ENCODE data around the gene GCDH.
"Not testable (repeated sequence)": the region's sequence is repeated elsewhere in the genome, so short reads cannot be mapped to it uniquely, and the experiment has no call there.

The GCDH gene

DNA sequence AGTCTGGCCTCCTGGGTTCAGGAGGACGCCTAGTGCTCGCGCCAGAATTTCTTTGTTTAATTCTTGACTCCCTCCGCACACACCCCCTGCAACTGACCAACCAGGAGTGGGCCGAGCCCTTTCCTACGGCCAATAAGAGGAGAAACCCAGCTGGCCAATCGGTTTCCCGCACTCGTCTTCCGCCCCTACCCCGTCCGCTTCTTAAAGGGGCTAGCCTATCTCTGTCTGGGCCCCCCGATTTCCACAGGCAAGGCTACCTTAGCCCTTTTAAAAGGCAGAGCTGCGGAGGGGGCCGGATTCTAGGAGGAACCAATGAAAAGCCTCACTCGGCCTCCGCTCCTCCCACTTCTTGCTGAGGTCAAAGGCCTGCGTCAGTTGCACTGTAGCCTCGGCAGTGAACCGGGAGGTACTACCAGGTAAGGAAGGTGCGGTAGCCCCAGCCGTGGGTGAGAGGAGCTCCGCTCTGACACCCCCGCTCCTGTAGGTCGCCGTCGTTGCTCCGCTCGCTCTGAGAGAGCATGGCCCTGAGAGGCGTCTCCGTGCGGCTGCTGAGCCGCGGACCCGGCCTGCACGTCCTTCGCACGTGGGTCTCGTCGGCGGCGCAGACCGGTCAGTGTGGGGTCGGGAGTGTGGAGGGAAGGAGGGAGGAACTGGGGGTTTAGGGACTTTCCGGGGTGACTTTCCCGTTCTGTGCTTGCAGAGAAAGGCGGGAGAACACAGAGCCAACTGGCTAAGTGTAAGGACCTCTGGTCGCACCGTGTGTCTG, at the start of gene GCDH:
TSS of gene GCDH (plus strand) at position 374 of the 766 bp plus-strand sequence. CDS start at position 519, 145 bp downstream.
- DNase-seq, result peak; percentile 99

DNA sequence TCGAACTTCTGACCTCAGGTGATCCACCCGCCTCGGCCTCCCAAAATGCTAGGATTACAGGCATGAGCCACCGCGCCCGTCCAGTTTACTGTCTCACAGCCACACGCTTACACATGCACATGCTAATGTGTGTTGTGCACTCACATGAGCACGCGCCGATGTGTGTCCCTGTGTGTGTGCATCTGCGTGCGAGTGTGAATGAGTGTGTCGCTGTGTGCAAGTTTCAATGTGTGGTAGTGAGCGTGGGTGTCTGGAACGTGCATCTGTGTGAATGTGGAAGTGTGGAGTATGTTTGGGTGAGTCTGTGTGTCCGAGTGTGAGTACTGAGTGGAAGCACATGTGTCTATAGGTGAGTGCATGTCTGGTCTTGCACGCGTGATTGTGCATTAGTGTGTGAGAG, 48.4 kb upstream of the GCDH start:
- peak; percentile 1 for DNase-seq

DNA sequence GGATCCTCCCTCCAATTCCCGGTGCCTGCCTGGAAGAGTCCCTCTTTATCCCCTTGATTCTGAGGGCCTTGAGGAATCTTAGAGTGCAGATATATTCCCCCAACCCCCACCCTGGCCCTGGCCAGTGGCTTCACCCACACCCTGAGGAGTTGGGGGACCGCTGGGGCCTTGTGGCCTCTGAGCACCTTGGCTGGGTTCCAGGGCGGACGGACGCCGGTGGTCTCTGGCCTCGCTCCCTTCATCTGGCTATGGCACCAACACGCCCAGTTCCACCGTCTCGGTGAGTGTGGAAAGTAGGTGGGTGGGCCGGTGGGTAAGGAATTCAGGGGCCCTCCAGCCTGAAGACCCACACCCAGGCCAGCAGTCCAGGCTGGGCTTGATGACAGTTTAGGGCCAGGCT, 47.6 kb upstream of the GCDH start:
- DNase-seq, result peak; percentile 0

DNA sequence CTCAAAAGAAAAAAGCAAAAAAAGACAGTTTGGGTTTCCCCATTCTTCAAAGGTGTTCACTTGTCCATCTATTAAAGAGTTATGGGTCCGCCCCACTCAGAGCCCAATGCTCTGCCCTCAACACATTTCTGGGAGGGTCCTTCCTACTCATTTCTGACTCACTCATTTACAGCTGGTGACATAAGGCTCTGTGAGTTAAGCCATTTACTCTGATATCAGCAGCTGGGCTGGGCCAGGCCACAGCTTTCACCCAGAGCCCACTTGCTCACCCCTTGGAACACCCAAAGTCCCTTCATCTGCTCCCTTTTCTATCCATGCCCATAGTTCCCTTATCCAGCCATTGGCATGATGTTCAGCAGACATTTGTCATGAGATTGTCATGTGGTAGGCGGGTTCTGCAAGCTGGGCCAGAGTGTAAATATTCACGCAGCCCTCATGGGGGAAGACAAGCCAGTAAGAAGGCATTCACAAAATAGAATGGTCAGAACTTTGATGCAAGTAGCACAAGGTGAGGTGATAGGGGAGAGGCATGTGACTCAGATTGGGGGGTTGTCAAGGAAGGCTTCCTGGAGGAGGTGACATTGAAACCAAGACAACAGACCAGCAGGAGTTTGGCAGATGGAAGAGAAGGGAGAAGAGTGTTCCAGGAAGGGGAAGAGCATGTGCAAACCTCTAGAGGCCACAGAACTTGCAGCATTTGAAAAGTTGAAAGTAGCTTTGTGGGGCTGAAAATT, 46.8 kb upstream of the GCDH start:
- DNase-seq, result peak; percentile 1

DNA sequence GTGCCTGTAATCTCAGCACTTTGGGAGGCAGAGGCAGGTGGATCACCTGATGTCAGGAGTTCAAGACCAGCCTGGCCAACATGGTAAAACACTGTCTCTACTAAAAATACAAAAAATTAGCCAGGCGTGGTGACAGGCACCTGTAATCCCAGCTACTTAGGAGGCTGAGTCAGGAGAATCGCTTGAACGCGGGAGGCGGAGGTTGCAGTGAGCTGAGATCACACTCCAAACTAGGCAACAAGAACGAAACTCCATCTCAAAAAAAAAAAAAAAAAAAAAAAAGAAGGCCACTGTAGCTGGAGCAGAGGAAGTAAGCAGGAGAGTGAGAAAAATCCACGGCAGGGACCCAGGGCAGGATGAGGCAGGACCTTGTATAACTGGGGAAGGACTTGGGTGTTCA, 44.3 kb upstream of the GCDH start:
- not testable (repeated sequence) for DNase-seq

DNA sequence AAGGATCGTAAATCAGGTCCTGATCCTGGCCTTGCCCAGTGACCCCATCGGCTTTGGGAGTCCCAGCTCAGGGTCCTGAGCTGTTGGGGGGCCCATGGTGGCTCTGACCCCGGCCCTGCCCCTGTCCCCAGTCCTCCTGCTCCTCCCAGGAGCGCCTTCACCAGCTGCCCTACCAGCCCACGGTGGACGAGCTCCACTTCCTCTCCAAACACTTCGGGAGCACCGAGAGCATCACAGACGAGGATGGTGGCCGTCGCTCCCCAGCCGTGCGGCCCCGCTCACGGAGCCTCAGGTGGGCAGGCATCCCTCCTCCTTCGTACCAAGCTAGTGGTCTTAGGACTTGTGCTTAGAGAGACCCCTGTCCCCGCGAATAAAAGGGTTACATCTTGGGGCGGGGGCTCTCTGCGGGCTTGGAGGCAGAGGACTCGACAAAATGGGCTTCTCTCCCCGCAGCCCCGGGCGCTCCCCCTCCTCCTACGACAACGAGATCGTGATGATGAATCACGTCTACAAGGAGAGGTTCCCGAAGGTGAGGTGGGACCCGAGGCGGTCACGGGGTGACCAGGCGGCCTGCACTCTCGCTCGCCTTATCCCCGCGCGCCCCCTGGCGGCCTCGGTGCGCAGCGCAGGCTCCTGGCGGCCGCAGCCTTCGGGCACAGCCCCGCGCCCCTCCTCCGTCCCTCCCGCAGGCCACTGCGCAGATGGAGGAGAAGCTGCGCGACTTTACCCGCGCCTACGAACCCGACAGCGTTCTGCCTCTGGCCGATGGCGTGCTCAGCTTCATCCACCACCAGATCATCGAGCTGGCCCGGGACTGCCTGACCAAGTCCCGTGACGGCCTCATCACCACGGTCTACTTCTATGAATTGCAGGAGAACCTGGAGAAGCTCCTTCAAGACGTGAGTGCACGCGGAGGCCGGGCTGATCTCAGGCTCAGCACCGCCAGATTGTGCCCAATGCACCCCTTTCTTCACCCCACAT, 43.5 kb upstream of the GCDH start:
- DNase-seq, result peak; percentile 84

DNA sequence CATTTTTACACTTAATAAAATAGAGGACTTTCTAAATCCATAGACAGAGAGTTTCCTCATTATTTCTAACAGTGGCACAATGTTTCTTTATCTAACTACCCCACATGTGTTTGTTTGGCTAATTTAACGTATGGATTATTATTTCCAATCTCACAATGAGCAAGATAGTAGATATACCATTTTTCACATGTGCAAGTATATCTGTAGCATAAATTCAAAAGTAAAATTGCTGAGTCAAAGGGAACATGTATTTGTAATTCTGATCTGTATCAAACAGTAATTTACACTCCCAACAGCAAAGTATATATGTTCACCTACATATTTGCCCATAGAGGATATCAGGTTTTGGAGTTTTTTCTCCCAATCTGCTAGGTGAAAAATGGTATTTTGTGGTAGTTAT, 34.3 kb upstream of the GCDH start:
- DNase-seq, result no peak

DNA sequence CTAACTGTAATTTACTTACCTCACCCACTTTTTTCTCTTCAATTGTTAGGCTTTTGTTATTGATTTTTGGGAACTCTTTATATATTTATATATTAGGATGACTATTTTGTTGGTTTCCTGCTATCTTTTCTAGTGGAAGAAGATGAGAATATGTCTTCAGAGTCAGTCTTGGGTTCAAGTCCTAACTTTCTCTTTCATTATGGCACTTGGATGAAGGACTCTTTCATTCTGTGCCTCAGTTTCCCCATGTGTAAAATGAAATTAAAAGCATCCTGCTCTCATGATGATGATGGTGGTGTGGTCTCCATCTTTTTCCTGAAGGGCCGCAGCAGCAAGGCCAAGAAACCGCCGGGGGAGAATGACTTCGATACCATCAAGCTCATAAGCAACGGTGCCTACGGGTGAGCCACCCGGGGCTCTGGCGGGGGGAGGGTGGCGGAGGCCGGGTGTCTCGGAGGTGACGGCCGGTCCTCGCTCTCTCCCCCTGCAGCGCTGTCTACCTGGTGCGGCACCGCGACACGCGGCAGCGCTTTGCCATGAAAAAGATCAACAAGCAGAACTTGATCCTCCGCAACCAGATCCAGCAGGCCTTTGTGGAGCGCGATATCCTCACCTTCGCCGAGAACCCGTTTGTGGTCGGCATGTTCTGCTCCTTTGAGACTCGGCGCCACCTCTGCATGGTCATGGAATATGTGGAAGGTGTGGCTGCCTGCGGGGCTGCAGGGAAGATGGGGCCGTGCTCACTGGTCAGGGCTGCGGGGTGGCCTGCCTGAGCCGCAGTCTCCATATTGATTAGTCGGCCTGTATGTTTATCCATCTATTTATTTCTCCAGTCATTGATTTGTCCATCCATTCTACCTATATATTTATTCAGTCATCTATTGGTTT, 32.7 kb upstream of the GCDH start:
- no peak for DNase-seq

DNA sequence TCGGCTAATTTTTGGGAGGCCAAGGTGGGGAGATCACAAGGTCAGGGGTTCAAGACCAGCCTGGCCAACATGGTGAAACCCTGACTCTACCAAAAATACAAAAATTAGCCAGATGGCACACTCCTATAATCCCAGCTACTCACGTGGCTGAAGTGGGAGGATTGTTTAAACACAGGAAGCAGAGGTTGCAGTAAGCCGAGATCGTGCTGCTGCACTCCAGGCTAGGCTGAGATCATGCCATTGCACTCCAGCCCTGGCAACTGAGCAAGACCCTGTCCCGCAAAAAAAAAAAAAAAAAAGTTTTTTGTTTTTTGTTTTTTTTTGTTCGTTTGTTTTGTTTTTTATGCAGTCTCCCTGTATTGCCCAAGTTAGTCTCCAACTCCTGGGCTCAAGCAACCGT, 31.4 kb upstream of the GCDH start:
- no peak for DNase-seq

DNA sequence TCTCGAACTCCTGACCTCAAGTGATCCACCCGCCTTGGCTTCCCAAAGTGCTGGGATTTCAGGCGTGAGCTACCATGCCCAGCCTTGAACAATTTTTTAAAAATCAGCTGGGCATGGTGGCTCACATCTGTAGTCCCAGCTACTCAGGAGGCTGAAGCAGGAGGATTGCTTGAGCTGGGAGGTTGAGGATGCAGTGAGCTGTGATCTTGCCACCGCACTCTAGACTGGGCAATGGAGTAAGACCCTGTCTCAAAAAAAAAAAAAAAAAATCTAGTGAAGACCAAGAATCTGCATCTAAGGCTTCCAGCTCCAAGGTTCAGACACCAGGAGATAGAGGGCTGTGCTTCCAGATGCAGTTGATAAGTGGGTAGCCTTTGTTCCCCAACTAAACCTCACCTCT, 26.8 kb upstream of the GCDH start:
- DNase-seq, result no peak

DNA sequence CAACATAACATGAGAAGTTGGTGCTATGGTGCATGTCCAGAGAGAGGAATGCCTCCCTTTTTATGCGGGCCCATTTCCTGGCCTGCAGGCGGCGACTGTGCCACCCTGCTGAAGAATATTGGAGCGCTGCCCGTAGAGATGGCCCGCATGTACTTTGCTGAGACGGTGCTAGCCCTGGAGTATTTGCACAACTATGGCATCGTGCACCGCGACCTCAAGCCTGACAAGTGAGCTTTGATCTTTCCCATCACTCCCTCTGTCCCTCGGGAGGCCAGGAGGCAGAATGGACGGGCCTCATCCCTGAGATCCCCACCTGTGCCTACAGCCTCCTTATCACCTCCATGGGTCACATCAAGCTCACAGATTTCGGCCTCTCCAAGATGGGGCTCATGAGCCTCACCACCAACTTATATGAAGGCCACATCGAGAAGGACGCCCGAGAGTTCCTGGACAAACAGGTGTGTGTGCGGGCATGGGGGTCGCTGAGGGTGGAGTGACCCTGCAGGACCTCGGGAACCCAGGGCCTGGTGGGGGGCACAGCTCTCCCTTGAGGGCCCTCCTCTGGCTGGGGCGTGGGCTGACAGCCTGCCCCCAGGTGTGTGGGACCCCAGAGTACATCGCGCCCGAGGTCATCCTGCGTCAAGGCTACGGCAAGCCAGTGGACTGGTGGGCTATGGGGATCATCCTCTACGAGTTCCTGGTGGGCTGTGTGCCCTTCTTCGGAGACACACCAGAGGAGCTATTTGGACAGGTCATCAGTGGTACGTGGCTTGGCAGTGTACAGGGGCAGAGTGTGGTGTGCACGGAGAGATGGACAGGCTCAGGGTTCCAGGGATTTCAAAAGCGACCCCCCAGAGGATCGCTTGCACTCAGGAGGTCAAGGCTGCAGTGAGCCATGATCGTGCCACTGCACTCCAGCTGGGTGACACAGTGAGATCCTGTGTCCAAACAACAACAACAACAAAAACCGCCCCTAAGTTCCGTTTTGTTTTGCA, 25.9 kb upstream of the GCDH start:
- DNase-seq, result no peak

DNA sequence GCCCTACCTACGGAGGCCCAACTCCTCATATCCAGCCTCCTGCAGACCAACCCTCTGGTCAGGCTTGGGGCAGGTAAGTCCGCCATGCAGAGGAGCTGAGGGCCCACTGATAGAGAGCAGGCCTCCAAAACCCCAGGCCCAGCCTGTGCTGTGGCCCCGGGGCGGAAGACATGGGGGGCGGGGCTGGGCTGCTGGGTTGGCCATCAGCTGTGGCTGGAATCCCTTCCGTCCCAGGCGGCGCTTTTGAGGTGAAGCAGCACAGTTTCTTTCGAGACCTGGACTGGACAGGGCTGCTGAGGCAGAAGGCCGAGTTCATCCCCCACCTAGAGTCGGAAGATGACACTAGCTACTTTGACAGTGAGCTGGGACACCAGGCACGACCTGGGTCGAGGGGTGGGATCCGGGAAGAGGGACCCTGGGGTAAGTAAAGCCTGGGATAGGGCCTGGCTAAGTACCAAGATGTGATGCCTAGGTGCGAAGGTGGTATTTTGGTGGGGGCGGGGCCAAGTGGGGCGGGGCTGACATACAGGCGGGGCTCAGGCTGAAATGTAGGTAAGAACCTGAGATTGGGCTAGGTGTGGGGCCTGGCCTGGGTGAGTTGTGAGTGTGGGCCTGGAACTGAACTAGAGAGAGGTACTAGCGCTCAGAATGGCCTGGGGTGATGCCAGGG, 25.1 kb upstream of the GCDH start:
- DNase-seq, result no peak

DNA sequence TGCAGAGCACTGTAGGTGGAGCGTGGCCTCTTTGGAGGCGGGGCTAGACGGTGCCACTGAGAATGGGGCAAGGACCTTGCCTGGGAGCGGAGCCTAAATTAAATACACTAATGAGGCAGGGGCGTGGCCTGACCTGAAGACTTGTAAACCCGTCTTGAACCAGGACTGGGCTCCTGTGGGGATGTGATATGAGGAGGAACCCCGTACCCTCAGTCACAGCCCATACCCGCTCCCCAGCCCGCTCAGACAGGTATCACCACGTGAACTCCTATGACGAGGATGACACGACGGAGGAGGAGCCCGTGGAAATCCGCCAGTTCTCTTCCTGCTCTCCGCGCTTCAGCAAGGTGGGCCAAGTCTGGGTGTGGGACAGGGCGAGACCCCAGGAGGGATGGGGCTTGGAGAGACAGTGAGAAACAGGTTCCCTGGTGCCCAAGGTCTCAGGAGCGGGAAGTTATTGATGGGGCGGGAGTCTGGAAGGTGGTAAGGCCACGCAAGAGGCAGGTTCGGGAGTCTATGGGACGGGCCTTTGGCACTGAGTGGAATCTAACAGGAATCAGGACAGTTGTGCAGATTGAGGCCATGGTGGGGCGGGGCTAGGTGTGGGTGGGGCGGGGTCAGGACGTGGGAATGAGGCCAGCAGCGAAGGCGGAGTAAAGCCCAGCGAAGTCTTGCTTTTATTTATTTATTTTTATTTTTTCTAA, 24.4 kb upstream of the GCDH start:
- DNase-seq, result no peak

DNA sequence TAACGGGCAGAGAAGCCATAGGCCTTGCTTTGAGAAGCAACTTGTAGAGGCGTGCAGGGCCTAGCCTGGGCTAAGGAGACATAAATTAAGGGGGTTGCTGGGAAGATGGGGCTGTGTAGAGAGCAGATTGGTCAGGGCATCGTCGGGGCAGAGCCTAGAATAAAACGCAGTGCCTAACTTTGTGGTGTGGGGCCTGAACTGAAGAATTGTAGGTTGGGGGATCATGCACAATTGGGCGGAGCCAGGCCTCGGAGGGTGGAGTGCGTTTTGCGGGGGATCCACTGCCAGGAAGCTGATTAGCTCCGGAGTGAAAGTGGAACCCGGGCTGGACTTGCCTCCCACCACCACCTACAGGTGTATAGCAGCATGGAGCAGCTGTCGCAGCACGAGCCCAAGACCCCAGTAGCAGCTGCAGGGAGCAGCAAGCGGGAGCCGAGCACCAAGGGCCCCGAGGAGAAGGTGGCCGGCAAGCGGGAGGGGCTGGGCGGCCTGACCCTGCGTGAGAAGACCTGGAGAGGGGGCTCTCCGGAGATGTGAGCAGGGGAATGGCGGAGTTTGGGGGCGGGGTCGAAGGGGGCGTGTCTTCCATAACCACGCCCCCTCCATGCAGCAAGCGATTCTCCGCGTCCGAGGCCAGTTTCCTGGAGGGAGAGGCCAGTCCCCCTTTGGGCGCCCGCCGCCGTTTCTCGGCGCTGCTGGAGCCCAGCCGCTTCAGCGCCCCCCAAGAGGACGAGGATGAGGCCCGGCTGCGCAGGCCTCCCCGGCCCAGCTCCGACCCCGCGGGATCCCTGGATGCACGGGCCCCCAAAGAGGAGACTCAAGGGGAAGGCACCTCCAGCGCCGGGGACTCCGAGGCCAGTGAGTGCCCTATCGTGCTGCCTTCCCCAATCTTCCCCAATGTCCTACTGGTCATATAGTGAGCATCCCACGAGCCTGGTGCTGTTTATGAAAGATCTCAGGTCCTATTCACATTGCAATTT, 23.6 kb upstream of the GCDH start:
- DNase-seq, result peak; percentile 40

DNA sequence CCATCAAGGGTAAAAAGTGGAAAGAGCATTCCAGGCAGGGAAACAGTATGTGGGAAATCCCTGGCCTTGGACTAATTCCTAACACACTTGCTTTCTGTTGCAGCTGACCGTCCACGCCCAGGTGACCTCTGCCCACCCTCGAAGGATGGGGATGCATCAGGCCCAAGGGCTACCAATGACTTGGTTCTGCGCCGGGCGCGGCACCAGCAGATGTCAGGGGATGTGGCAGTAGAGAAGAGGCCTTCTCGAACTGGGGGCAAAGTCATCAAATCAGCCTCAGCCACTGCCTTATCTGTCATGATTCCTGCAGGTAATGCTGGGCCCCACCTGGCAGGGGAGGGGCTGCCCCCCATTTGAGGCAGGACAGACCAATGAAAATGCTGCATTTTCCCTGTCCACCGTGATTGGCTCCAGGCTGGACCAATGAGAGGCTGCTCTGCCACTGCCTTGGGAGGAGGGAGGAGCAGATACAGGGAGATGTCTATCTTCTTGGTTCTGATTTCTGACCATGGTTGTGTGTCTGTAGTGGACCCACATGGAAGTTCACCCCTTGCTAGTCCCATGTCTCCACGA, 22.3 kb upstream of the GCDH start:
- peak; percentile 29 for DNase-seq

DNA sequence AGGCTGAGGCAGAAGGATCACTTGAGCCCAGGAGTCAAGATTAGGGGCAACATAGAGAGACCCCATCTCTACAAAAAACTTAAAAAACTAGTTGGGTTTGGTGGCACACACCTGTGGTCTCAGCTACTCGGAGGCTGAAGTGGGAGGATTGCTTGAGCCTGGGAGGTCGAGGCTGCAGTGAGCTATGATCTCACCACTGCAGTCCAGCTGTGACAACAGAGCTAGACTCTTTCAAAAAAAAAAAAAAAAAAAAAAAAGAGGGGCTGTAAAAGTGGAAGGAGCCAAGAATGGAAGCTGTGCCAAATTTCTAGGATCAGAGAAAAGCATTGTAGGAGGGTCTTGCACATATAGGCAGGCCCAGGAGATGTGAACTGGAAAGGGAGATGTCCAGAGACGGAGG, 19.3 kb upstream of the GCDH start:
- no peak for DNase-seq

DNA sequence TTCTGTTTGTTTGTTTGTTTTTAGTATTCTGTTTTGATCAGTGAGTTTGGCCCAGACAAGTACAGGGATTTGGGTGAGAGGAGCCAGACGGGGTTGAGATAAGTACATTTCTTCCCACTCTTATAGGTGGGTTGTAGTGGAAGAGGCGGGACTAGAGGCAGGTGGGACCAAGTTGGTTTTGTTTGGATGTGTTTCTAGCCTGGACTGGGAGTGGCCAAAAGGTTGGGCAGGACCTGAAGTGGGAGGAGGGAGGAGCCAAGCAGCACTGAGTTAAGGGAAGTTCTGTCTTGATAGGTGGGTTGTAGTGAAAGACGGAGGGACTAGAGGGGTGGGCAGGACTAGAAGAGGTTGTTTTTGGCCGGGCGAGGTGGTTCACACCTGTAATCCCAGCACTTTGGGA, 18.7 kb upstream of the GCDH start:
- DNase-seq, result peak; percentile 30
